ENCODE data around the gene USP25.

The USP25 gene

GRCh38 chr21:15860541-15860940, 130.8 kb downstream of the USP25 start:
- ATAC-seq, result no peak
- TF ChIP-seq POU6F1 (CRISPR knock-in tag; IDR thresholded peaks at IDR 0.05; ENCODE audit: borderline replicate concordance, low read depth) (no peak), ISL1 (CRISPR knock-in tag; IDR thresholded peaks at IDR 0.05) (peak; percentile 66), ZFP3 (CRISPR knock-in tag; IDR thresholded peaks at IDR 0.05) (no peak)

GRCh38 chr21:15868940-15869339, 139.2 kb downstream of the USP25 start:
- no peak for TF ChIP-seq ZNF565 (CRISPR knock-in tag; conservative IDR thresholded peaks at IDR 0.05; ENCODE audit: low read depth)
- no peak for TF ChIP-seq ZFP3 (CRISPR knock-in tag; IDR thresholded peaks at IDR 0.05)
- no peak for TF ChIP-seq ZC3H10 (CRISPR knock-in tag; IDR thresholded peaks at IDR 0.05)
- no peak for TF ChIP-seq ARNTL (CRISPR knock-in tag; IDR thresholded peaks at IDR 0.05; ENCODE audit: borderline replicate concordance, low read depth)
- TF ChIP-seq ZFP30 (CRISPR knock-in tag; IDR thresholded peaks at IDR 0.05), result no peak
- TF ChIP-seq ZNF8 (CRISPR knock-in tag; IDR thresholded peaks at IDR 0.05), result no peak
- no peak for TF ChIP-seq CSDC2 (CRISPR knock-in tag; IDR thresholded peaks at IDR 0.05)
- TF ChIP-seq RARB (CRISPR knock-in tag; IDR thresholded peaks at IDR 0.05), result no peak
- TF ChIP-seq GLIS3 (CRISPR knock-in tag; IDR thresholded peaks at IDR 0.05), result no peak
- no peak for TF ChIP-seq ESRRG (CRISPR knock-in tag; IDR thresholded peaks at IDR 0.05)
- no peak for TF ChIP-seq PATZ1 (CRISPR knock-in tag; IDR thresholded peaks at IDR 0.05; ENCODE audit: borderline replicate concordance)
- TF ChIP-seq BACH2 (CRISPR knock-in tag; IDR thresholded peaks at IDR 0.05; ENCODE audit: borderline replicate concordance), result no peak
- TF ChIP-seq ZNF70 (CRISPR knock-in tag; IDR thresholded peaks at IDR 0.05), result no peak
- no peak for TF ChIP-seq OSR1 (CRISPR knock-in tag; IDR thresholded peaks at IDR 0.05)
- TF ChIP-seq SNAI2 (CRISPR knock-in tag; IDR thresholded peaks at IDR 0.05), result no peak
- TF ChIP-seq TSHZ2 (CRISPR knock-in tag; IDR thresholded peaks at IDR 0.05), result no peak
- TF ChIP-seq ISL1 (CRISPR knock-in tag; IDR thresholded peaks at IDR 0.05), result no peak
- no peak for TF ChIP-seq POU6F1 (CRISPR knock-in tag; IDR thresholded peaks at IDR 0.05; ENCODE audit: borderline replicate concordance, low read depth)
- ATAC-seq, result no peak

- no peak for ATAC-seq
- TF ChIP-seq ZFP30 (CRISPR knock-in tag; IDR thresholded peaks at IDR 0.05), result no peak
- no peak for TF ChIP-seq RARB (CRISPR knock-in tag; IDR thresholded peaks at IDR 0.05)
- TF ChIP-seq GLIS3 (CRISPR knock-in tag; IDR thresholded peaks at IDR 0.05), result no peak
- no peak for TF ChIP-seq ZC3H10 (CRISPR knock-in tag; IDR thresholded peaks at IDR 0.05)
- TF ChIP-seq ZFP3 (CRISPR knock-in tag; IDR thresholded peaks at IDR 0.05), result no peak
Measured at GRCh38 chr21:15870819-15871218, 141.0 kb downstream of the USP25 start.

- no peak for ATAC-seq
- TF ChIP-seq SNAI2 (CRISPR knock-in tag; IDR thresholded peaks at IDR 0.05), result no peak
- no peak for TF ChIP-seq CSRNP3 (CRISPR knock-in tag; IDR thresholded peaks at IDR 0.05)
- TF ChIP-seq TSHZ2 (CRISPR knock-in tag; IDR thresholded peaks at IDR 0.05), result no peak
- no peak for TF ChIP-seq POU6F1 (CRISPR knock-in tag; IDR thresholded peaks at IDR 0.05; ENCODE audit: borderline replicate concordance, low read depth)
- no peak for TF ChIP-seq PPARA (CRISPR knock-in tag; IDR thresholded peaks at IDR 0.05; ENCODE audit: borderline replicate concordance)
- TF ChIP-seq ARNTL (CRISPR knock-in tag; IDR thresholded peaks at IDR 0.05; ENCODE audit: borderline replicate concordance, low read depth), result no peak
- no peak for TF ChIP-seq ZC3H10 (CRISPR knock-in tag; IDR thresholded peaks at IDR 0.05)
- TF ChIP-seq ZNF70 (CRISPR knock-in tag; IDR thresholded peaks at IDR 0.05), result no peak
- TF ChIP-seq TOX (CRISPR knock-in tag; IDR thresholded peaks at IDR 0.05; ENCODE audit: borderline replicate concordance), result no peak
- no peak for TF ChIP-seq ESRRG (CRISPR knock-in tag; IDR thresholded peaks at IDR 0.05)
- TF ChIP-seq ZNF565 (CRISPR knock-in tag; conservative IDR thresholded peaks at IDR 0.05; ENCODE audit: low read depth), result no peak
Measured at GRCh38 chr21:15872236-15872635, 142.5 kb downstream of the USP25 start.
